ENCODE results near the gene SNX9. TPM values are rescaled to one million over a fixed set of nuclear protein-coding genes. Genes with fewer than 3 reads are reported as not detected.

The SNX9 gene
- total and polyA plus RNA-seq, 2 donors (not counting 1 experiment from before 2014, with no cell fraction given): 10.0 to 50.7 TPM

- Histone ChIP-seq H3K9ac (ENCODE audit: low read length) (no peak overlapping the region), H3K79me2 (ENCODE audit: control insufficient read depth, insufficient read depth, low read length) (peaks cover 9% of the 10 kb centered on the region), H3K4me1 (ENCODE audit: control insufficient read depth in 2 of 2, insufficient read depth in 2 of 2, low read length in 2 of 2) (no peaks in the 10 kb centered on the region), H3K36me3 (replicated peaks in 1 of 2; ENCODE audit: control extremely low read depth in 1 of 2, control insufficient read depth in 1 of 2, extremely low read depth in 1 of 2, insufficient read depth in 2 of 2, low read length in 1 of 2) (peaks cover 2 to 21% of the 10 kb centered on the region in 2 experiments), H3K9me3 (ENCODE audit: control extremely low read depth in 1 of 3, control insufficient read depth in 2 of 3, insufficient read depth in 1 of 3, low read length in 2 of 3) (no peaks in the 10 kb centered on the region), H3K27ac (ENCODE audit: low read length in 2 of 2) (no peak overlapping the region), H3K27me3 (replicated peaks in 1 of 4; ENCODE audit: control extremely low read depth in 1 of 4, control insufficient read depth in 3 of 4, insufficient read depth in 4 of 4, low read length in 3 of 4) (no peaks in the 10 kb centered on the region), H3K4me3 (ENCODE audit: control extremely low read depth in 1 of 5, extremely low read depth in 1 of 5, insufficient read depth in 1 of 5, low read depth in 2 of 5, low read length in 4 of 5) (no peak overlapping the region), H3K4me2 (replicated peaks; ENCODE audit: low read depth, low read length, poor library complexity, severe bottlenecking) (no peak overlapping the region), H4K20me1 (ENCODE audit: control insufficient read depth, insufficient read depth, low read length, poor library complexity, severe bottlenecking) (peaks cover 5% of the 10 kb centered on the region), H2AFZ (ENCODE audit: insufficient read depth, low read depth, low read length, poor library complexity, severe bottlenecking) (no peak overlapping the region)
- DNase-seq (no peak), ATAC-seq (ENCODE audit: low read depth) (no peak)
- peaks cover 36% of the 10 kb centered on the region for H3K4me1 Mint-ChIP-seq
- H3K9me3 Mint-ChIP-seq (ENCODE audit: insufficient read depth): no peaks in the 10 kb centered on the region
- H3K27ac Mint-ChIP-seq: no peak overlapping the region
- TF ChIP-seq CTCF (IDR thresholded peaks at IDR 0.05) (no peak), EZH2 (IDR thresholded peaks at IDR 0.05; ENCODE audit: borderline replicate concordance, insufficient read depth, low read depth, low read length, poor library complexity, severe bottlenecking) (no peak)
- intact Hi-C loops (cut with micrococcal nuclease): no loop called here
- H3K4me3 Mint-ChIP-seq: no peak overlapping the region
- CTCF ChIA-PET: interaction anchor here (0.6 to 2.9 kb wide), 3 partner anchors 19 to 136 kb away, joined by 3 to 20 read pairs (median 4); no protein-coding TSS in a partner anchor
- 100% methylated on average over 4 of the region's 5 CpGs for WGBS (ENCODE audit: insufficient coverage)
- POLR2A ChIA-PET: no interaction called here
- H3K27me3 Mint-ChIP-seq: no peaks in the 10 kb centered on the region
Measured at GRCh38 chr6:157892363-157892877, 69.4 kb downstream of the SNX9 start.

- Histone ChIP-seq H3K36me3 (replicated peaks in 1 of 2; ENCODE audit: control extremely low read depth in 1 of 2, control insufficient read depth in 1 of 2, extremely low read depth in 1 of 2, insufficient read depth in 2 of 2, low read length in 1 of 2) (peaks cover 2 to 20% of the 10 kb centered on the region in 2 experiments), H3K27me3 (replicated peaks in 1 of 4; ENCODE audit: control extremely low read depth in 1 of 4, control insufficient read depth in 3 of 4, insufficient read depth in 4 of 4, low read length in 3 of 4) (no peaks in the 10 kb centered on the region), H3K27ac (ENCODE audit: low read length in 2 of 2) (no peak overlapping the region), H4K20me1 (ENCODE audit: control insufficient read depth, insufficient read depth, low read length, poor library complexity, severe bottlenecking) (peaks cover 5% of the 10 kb centered on the region), H3K9ac (ENCODE audit: low read length) (no peak overlapping the region), H3K4me3 (ENCODE audit: control extremely low read depth in 1 of 5, extremely low read depth in 1 of 5, insufficient read depth in 1 of 5, low read depth in 2 of 5, low read length in 4 of 5) (no peak overlapping the region), H3K4me1 (ENCODE audit: control insufficient read depth in 2 of 2, insufficient read depth in 2 of 2, low read length in 2 of 2) (no peaks in the 10 kb centered on the region), H3K79me2 (ENCODE audit: control insufficient read depth, insufficient read depth, low read length) (peaks cover 9% of the 10 kb centered on the region), H2AFZ (ENCODE audit: insufficient read depth, low read depth, low read length, poor library complexity, severe bottlenecking) (no peak overlapping the region), H3K4me2 (replicated peaks; ENCODE audit: low read depth, low read length, poor library complexity, severe bottlenecking) (no peak overlapping the region), H3K9me3 (ENCODE audit: control extremely low read depth in 1 of 3, control insufficient read depth in 2 of 3, insufficient read depth in 1 of 3, low read length in 2 of 3) (no peaks in the 10 kb centered on the region)
- H3K4me1 Mint-ChIP-seq: peaks cover 33% of the 10 kb centered on the region
- 36% methylated on average over 2 of the region's 4 CpGs for WGBS (ENCODE audit: insufficient coverage)
- ATAC-seq (ENCODE audit: low read depth) (peak; percentile 77), DNase-seq (peak; percentile 58)
- no peak overlapping the region for H3K27ac Mint-ChIP-seq
- ChIA-PET POLR2A (interaction anchor here (0.7 kb wide), 1 partner anchor 26 kb away, joined by 5 read pairs; no protein-coding TSS in a partner anchor), CTCF (interaction anchor here (0.6 to 2.9 kb wide), 6 partner anchors 10 to 139 kb away, joined by 3 to 20 read pairs (median 4); no protein-coding TSS in a partner anchor)
- no peaks in the 10 kb centered on the region for H3K27me3 Mint-ChIP-seq
- no peaks in the 10 kb centered on the region for H3K9me3 Mint-ChIP-seq (ENCODE audit: insufficient read depth)
- H3K4me3 Mint-ChIP-seq: no peak overlapping the region
- TF ChIP-seq EZH2 (IDR thresholded peaks at IDR 0.05; ENCODE audit: borderline replicate concordance, insufficient read depth, low read depth, low read length, poor library complexity, severe bottlenecking): no peak
- TF ChIP-seq CTCF (IDR thresholded peaks at IDR 0.05): no peak
- intact Hi-C loops (cut with micrococcal nuclease): no loop called here
Measured at GRCh38 chr6:157893238-157893637, 70.2 kb downstream of the SNX9 start.

All from B cell (primary cell).